Limb (tissue), 2 donors: ENCODE results near the gene KLK3.
"Not testable (repeated sequence)": the region's sequence is repeated elsewhere in the genome, so short reads cannot be mapped to it uniquely, and the experiment has no call there.

Experiments used
- DNase-seq, 2 donors: peaks; one replicate each; pipeline ENCODE4 v3.0.0-alpha.2; 2016; ENCODE audit errors: extremely low spot score in 2 of 2

Gene KLK3

DNA sequence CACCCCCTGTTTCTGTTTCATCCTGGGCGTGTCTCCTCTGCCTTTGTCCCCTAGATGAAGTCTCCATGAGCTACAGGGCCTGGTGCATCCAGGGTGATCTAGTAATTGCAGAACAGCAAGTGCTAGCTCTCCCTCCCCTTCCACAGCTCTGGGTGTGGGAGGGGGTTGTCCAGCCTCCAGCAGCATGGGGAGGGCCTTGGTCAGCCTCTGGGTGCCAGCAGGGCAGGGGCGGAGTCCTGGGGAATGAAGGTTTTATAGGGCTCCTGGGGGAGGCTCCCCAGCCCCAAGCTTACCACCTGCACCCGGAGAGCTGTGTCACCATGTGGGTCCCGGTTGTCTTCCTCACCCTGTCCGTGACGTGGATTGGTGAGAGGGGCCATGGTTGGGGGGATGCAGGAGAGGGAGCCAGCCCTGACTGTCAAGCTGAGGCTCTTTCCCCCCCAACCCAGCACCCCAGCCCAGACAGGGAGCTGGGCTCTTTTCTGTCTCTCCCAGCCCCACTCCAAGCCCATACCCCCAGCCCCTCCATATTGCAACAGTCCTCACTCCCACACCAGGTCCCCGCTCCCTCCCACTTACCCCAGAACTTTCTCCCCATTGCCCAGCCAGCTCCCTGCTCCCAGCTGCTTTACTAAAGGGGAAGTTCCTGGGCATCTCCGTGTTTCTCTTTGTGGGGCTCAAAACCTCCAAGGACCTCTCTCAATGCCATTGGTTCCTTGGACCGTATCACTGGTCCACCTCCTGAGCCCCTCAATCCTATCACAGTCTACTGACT, at the start of gene KLK3:
Gene KLK3, plus strand, starts transcription at position 280 of the 775 bp plus-strand sequence. Its CDS starts 41 bp downstream, at position 321.
- no peak for DNase-seq

DNA sequence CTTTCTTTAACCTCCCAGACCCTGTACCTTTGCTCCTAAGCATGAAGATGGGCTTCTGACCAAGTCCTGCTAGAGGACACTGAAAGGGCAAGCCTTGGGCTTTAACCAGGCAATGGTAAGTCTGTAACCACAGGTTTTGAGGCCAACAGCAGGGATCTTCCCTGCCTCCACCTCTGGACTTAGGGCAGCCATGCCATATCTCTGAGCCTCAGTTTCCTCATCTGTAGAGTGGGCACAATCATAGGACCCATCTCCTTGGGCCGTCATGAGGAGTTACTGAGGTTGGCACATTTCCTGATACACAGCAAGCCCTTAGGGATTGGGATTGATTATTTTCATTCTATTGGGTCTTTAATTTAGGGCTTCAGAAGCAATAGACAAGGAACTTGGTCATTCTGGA, 45.9 kb upstream of the KLK3 start:
- no peak for DNase-seq

DNA sequence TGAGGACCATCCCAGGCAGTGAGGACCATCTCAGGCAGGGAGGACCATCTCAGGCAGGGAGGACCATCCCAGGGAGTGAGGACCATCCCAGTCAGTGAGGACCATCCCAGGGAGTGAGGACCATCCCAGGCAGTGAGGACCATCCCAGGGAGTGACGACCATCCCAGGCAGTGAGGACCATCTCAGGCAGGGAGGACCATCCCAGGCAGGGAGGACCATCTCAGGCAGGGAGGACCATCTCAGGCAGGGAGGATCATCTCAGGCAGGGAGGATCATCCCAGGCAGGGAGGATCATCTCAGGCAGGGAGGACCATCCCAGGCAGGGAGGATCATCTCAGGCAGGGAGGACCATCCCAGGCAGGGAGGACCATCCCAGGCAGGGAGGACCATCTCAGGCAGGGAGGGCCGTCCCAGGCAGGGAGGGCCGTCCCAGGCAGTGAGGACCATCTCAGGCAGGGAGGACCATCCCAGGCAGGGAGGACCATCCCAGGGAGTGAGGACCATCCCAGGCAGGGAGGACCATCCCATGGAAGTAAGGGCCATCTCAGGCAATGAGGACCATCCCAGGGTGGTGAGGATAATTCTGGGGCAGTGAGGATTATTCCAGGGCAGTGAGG, 43.0 kb upstream of the KLK3 start:
- DNase-seq: not testable (repeated sequence)

DNA sequence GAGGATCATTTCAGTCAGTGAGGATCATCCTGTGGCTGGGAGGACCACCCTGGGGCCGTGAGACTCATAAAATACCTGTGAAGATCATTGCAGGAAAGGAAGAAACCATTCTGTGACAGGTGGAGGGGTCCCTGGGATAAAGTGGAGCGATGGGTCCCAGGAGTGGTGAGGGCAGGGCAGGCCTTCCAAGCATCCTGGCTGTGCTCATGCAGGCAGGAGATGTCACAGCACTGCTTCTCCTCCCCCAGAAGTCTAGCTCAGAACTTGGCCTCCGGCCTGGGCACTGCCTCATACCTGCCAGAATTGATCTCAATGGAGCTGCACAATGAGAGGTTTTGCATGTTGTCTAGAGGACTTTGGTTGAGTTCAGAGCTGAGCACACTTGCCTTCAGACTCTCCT, 42.2 kb upstream of the KLK3 start:
- no peak for DNase-seq

DNA sequence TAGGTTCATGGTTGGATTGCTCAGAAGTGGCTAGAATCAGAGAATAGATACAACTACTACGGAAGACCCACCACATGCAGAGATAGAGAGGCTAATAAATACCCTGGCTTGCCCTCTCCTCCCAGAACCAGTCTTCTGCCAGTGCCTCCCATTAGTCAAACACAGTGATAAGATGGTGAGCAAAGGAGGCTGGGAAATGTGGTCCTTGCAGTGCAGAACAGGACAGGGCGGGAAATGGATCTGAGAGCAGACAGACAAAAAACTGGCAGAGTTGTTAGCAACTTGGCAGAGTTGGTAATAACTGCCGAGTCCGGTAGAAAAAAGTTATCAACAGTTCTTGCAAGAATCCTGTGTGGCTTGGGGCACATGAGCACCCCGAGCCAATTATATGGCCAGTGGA, 39.8 kb upstream of the KLK3 start:
- no peak for DNase-seq

DNA sequence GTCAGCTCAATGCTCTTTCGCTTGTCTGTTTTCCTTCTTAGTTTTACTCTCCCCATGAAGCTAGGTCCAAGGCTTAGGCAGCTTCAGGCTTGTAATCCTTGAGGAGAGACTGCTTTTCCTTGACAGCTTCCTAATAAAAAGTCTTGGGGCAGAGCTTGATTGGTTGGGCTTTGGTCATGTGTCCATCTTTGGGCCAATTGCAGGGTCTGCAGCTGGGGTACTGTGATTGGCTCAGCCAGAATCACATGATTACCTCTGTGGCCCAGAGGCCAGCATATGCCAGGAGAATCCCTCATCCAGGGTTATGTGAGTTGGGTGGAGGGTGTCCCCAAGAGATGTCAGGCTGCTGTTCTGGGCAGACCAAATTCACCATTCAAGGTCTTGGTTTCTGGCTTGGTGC, 39.3 kb upstream of the KLK3 start:
- no peak for DNase-seq

DNA sequence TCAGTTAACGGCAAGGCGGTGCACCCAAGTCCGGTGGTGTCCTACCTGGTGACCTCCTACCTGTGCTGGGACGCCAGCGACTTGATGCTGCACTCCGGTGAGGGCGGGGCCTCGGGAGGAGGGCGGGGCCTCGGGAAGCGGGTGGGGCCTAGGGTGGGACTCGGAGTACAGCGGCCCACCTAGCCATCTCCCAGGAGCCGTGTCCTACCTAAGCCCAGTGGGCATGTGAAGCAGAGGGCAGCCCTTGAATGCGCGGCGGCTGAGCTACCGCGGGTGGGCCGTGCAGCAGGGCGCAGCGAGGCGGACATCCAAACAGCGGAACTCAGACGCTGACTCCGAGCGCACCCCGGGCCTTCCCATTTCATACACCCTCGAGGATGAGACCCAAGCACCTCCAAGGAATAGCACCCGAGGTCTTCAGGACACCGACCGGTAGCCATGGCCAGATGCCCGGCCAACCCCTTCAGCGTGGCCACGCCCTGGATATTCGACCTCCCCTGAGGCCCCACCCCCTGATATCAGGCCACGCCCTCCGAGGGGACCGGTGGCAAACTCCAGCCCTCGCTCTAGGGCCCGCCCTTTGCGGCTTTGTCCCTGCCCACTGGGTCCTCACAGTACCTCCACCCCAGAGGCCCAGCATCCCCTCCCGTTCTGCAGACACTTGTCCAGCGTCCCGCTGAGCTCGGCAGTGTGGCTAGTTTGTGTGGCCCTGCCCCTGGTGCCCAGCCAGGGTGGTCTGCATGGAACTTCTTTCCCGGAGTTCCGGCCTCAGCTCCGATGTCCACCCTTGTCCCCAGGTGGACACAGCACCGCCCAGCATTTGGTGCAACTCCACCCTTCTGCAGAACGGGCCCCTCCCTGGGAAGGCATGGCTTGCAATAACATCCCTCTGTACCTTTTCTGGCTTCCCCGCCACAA, 36.5 kb upstream of the KLK3 start:
- DNase-seq: no peak

DNA sequence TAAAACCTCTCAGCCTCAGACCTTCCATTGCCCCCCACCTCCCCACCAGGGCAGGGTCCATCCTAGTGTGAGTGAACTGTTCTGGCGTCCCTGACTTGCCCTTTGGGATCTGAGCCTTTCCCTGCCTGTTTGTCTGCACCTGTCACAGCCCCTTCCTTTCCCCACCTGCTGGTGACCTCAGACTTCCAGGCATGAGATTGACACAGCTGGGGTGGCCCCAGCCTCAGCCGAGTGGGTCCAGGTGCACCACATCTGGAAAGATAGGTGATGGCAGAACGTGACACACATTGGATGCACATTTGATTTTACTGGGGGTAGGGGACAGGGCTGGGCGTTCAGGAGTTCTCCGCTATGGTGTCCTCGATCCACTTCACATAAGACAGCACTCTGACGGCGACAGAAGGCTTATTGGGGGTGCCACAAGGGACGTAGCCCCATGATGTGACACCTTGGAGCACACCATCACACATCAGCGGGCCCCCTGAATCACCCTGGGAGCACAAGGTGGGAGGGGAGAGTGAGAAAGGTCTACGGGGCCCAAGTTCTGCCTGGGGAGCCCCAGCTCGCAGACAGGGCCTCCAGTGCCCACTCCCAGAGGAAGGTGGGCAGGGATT, 35.7 kb upstream of the KLK3 start:
- DNase-seq: no peak

DNA sequence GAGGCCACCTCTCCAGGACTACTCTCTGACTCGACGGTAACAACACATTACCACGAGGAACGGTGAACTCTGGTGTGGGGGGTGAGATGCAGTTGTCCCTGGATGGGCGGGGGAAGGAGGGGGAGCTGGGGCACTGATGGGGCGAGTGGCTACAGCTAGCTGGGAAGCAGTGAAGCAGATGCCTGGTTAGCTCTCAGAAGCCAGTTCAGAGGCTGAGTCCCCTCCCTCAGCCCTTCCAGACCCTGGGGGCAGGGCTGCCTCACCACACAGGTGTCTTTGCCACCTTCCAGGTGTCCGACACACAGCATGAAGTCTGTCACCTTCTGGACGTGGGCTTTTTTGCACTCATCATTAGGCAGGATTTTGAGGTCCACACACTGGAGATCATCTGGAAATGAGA, 35.1 kb upstream of the KLK3 start:
- DNase-seq: no peak

DNA sequence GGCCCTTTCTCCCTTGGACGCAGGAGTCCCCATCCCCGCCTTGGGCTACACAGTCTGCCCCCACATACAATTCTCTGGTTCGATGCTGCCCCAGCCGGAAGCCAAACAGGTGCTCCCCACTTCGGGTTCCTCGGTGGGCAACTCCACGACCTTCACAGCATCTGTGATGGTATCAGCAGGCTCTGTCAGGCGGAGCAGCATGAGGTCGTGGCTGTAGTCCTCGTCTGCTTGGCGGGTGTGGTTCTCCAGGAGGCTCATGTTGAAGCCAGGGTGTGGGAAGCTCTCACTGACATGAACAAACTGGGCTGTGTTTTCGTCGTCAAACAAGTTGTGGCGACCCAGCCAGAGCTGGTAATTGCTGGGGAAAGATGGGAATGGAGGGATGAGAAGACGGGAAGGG, 34.6 kb upstream of the KLK3 start:
- no peak for DNase-seq

DNA sequence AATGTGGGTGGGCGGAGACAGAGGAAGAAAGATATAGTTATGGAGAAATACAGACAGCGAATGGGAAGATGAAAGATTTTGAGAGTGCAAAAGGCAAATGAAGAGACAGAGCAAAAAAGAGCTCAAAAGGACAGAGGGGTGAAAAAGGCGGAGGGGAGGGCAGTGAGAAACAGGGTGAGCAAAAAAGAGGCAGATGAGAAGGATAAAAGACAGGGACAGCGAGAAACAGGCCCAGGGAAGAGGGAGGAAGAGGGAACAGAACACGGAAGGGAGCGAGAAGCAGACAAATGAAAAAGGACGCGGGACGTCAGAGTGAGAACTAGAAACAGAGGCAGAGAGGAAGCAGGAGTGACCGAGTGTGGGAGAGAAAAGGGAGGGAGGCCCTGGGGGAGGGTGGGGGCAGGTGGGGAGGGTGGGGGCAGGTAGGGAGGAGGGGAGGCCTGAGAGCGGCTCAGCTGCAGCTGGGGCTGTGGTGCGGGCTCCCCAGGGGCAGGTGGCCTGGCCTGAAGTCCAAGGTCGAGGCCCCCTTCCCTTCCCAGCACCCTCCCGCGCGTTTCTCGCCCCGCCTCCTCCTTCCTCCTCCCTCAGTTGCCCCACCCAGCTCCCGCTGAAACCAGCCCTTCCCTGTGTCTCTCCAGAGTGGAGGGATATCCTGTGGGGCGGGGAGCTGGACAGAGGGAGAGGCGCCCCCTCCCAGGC, 34.0 kb upstream of the KLK3 start:
- no peak for DNase-seq

DNA sequence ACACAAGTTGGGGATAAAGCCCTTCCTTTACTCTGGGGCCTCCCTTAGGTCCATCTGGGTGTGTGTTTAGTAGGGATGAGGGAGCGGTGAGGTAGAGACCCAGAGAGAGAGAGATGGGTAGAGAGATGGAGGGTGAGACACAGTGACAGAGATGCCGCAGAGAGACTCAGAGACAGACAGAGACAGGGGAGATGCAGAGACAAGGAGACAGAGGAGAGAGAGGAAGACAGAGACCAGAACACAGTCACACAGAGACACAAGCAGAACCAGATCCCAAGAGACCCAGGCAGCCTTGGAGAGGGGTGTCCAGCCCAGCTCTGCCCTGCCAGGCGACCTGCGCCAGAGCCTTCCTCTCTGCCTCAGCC, 33.5 kb upstream of the KLK3 start:
- no peak for DNase-seq

DNA sequence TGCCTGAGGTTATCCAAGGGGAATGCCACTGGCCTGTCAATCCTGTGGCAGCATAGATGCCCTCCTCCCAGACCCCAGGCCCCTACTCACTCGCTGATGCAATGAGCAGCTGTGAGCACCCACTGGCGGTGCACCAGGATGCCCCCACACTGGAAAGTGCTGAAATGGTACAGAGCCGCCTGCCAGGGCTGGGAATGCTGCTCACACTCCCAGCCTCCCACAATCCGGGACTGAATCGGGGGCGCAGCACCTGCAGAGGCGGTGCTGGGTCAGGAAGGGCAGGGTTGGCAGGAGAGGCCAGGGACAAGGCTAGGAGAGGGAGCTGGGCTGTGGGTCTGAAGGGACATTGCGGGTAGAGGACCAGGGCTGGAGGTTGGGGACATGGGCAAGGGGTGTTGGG, 33.1 kb upstream of the KLK3 start:
- DNase-seq: no peak

DNA sequence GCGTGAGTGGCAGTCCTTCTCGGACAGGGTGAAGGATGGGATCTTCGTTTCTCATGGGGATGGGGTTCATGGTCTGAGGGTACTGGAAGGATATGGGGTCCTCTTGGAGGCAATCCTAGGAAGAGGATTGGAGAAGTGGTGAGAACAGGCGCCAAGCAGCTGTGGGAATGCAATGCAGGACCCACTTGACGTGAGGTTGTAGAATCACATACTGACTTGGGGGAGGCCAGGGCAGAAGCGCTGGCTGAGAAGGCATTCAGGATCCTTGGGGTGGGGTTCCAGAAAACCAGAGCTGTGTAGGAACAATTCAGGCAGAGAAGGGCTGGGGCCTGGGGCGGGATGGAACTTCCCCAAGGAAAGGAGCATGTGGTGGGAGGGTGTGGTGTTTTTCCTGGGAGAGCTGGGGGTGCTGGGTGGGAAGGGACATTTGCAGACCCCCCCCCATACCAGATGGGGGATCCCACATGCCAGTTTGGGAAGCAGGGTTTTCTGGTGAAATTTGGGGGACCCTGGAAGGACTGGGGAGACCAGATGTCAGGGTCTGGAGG, 32.0 kb upstream of the KLK3 start:
- DNase-seq: no peak

DNA sequence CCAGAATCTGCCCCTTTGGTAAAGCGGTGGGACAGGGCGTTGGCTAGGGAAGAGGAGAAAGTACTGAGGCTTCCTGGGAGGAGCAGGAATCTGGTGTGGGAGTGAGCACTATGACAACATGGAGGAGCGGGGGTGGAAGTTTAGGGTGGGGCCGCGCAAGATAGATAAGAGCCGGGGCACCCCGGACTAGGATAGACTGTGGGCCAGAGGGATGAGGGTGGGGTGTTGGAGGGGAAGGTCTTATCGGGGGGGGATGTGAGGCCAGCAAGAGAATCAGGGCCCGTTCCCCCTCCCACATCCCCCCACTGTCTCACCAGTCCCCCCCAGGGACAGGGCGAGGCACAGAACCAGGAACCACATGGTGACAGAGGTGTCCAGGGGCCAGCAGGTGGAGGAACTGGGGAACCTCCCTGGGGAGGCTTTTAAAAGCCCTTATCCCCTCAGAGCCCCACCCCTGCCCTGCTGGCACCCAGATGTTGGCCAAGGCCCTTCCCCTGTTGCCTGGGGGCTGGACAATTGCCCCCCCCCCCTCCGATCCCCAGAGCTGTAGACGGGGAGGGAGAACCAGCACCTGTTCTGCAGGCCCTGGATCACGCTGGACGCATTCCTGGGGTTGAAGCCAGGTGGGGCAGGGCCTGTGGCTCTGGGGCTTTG, 31.2 kb upstream of the KLK3 start, which contains the start of gene KLK1:
Gene KLK1, minus strand, starts transcription at position 399 of the 654 bp plus-strand sequence. Its CDS starts 39 bp downstream, at position 360.
- no peak for DNase-seq

DNA sequence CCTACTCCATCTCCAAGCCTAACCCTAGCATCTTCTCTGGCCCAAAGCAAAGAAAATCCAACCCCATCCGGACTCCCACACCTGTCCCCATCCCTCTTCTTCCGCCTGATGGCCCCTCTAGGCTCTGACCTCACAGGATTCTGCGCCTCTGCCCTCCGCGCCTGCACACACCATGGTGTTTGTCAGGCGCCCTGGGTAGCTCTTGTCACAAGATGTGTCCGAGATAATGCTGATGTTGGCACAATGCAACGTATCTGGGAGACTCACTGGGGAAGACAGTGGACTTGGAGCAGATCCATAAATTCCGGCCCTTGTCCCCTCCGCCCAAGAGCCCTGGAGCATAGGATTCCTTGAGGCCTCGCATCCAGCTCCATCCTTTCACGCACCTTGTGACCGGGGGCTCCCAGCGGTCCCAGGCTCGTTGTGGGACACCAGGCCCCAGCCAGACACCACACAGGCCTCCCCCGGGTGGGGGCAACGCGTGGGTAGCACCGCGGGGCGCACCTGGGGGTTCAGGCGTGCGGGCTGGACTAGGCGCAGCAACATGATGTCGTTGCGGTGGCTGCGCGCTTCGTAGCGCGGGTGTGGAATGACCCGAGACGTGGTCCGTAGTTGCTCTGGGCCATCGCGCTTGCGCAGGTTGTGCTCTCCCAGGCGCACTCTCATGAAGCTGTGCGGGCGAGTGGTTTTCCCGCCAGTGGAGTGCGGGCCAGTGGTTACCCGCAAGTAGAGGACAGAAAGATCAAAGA, 28.0 kb upstream of the KLK3 start:
- no peak for DNase-seq

DNA sequence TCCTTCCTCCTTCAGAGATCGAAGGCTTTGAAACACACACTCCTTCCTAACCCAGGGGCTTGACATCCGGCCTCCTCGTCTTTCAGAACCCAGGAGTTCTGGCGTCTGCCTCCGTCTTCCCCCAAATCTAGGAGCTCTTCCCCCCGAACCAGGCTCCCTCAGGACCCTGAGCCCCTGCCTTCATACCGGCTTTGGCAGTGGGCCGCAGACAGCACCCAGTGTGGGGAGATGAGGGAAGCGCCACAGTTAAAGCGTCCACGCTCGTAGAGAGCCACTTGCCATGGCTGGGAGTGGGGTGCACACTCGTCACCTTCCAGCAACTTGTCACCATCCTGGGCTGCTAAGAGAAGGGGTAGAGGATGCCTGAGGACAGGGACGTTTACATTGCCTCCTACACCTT, 27.2 kb upstream of the KLK3 start:
- no peak for DNase-seq

DNA sequence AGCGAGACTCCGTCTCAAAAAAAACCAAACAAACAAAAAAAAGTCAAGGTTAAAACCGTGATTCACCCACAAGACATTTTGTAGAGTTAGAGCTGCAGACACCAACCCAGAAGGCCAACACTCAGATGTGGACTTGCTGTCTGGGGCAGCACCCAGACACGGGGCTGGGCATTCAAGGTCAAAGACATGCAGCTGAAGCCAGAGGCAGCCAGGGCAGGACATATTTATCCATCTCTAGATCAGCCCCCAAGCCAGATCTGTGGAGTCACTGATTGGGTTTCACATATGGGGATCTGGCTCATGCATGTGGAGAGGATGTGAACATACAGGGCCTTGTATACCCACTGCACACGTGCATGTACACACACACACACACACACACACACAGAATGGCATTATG, 24.9 kb upstream of the KLK3 start:
- DNase-seq: no peak

DNA sequence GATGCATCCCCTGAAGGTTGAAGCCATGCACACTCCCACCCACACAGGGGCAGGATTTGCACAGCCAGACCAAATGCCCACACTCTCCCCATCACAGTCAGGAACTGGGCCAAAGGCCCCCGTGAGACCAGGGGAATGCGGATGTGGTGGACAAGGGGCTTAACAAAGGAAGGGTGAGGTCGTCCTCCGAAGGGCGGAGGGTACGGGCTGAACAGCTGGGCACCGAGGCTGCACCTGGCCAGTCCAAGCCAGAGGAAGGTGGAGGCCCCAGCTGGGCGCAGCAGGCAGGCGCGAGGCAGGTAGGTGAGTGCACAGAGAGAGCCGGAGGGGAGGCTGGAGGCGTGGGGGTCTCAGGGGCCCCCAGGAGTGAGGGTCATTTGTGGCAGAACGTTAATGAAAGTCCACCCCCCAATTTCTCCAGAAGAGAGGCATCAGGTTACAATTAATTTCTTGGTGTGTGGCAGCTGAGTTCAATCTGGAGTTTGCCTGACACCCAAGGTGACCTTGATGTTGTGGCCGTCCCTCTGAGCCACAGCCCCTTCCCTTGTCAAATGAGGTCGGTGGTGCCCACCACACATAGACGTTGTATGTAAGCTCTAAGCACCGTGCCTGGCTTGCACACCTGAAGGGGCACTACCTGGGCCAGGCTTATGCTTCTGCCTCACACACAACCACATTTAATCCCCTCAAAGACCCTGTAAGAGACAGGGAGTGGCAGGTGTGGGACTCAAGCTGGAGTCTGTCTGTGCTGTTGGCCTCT, 24.3 kb upstream of the KLK3 start:
- no peak for DNase-seq
